ENCODE data around the gene ZNF385C.

ZNF385C gene

DNA sequence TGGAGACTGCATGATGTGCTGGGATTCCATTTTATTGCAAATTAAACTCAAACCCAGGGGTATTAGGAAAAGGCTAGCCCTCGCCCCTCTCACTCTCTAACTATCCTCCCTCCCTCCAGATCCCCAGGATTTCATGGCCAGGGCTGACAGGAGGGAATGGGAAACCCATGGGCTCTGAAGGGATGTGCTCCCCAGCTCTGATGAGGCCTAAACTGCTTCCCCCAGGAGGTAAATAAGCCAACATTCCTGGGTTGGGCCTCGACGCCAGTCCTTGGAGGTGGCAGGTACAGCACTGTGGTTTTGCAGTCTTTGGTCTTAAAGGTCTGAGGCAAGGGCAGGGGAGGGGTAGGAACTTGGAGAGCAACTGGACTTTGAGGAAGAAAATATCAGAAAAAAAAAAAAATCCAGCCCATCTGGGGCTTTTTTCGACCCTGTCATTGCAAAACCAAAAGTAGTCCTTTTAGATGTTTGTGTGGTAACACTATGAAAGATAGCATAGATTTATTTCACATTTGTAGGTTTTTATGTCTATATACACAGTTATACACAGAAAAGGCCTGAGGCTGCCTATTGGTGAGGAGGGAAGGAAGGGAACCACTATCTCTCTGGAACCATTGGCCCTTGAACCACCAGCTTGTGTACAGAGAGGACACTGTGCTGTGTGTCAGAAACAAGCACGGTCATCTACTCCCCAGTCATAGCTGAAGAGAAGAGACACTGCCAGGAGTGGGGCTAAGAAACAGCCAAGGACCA is 59.9 kb downstream of the ZNF385C start:
- H3K36me3 ChIP-seq (ENCODE audit: insufficient read depth, low read length), result no peaks in the 10 kb centered on the region
- TF ChIP-seq CTCF (IDR thresholded peaks at IDR 0.05; ENCODE audit: borderline replicate concordance, extremely low read depth, low read length, poor library complexity, severe bottlenecking), result no peak
- no peak for TF ChIP-seq EZH2 (IDR thresholded peaks at IDR 0.05; ENCODE audit: borderline replicate concordance, low read depth, low read length, severe bottlenecking)
- no peak overlapping the region for H3K9ac ChIP-seq (ENCODE audit: low read depth, low read length)
- H3K4me2 ChIP-seq (ENCODE audit: insufficient read depth, low read length), result no peak overlapping the region
- no peaks in the 10 kb centered on the region for H3K9me3 ChIP-seq (ENCODE audit: insufficient read depth, low read length, severe bottlenecking)
- H3K4me3 ChIP-seq (ENCODE audit: low read depth in 1 of 2, low read length in 2 of 2), result no peak overlapping the region
- H2AFZ ChIP-seq (ENCODE audit: low read depth, low read length), result no peak overlapping the region
- no peaks in the 10 kb centered on the region for H3K79me2 ChIP-seq (ENCODE audit: insufficient read depth, low read length)
- H4K20me1 ChIP-seq (ENCODE audit: insufficient read depth, low read length), result no peaks in the 10 kb centered on the region
- no peaks in the 10 kb centered on the region for H3K4me1 ChIP-seq (ENCODE audit: insufficient read depth, low read length)
- H3K27me3 ChIP-seq (ENCODE audit: insufficient read depth, low read length, poor library complexity), result no peaks in the 10 kb centered on the region
- no peak overlapping the region for H3K27ac ChIP-seq (ENCODE audit: low read length)
- no peak for ATAC-seq (ENCODE audit: insufficient read depth, low read depth)
- no peak for DNase-seq

DNA sequence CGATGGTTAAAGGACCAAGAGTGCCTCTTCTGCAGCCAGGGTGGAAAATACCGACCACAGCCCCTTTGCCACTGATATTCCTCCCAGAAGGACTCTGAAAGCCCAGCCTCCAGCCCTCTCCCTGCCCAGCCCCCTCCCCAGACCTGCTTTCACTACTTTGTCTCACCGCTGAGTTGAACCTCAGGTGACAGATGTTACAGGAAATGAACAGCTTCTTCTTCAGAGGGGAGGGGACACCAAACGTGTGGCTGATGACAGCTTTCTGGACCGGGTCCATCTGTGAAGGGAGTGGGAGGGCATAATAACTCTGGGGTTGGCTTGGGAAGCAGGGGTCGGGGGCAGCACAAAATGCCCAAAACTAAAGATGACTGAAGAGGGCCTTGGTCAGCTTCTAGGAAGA is 64.2 kb downstream of the ZNF385C start:
- Histone ChIP-seq H3K27me3 (ENCODE audit: insufficient read depth, low read length, poor library complexity) (no peaks in the 10 kb centered on the region), H3K79me2 (ENCODE audit: insufficient read depth, low read length) (no peaks in the 10 kb centered on the region), H3K9ac (ENCODE audit: low read depth, low read length) (no peak overlapping the region), H3K27ac (ENCODE audit: low read length) (no peak overlapping the region), H3K4me3 (ENCODE audit: low read depth in 1 of 2, low read length in 2 of 2) (no peak overlapping the region), H4K20me1 (ENCODE audit: insufficient read depth, low read length) (no peaks in the 10 kb centered on the region), H3K4me1 (ENCODE audit: insufficient read depth, low read length) (no peaks in the 10 kb centered on the region), H2AFZ (ENCODE audit: low read depth, low read length) (no peak overlapping the region), H3K4me2 (ENCODE audit: insufficient read depth, low read length) (no peak overlapping the region), H3K9me3 (ENCODE audit: insufficient read depth, low read length, severe bottlenecking) (no peaks in the 10 kb centered on the region), H3K36me3 (ENCODE audit: insufficient read depth, low read length) (no peaks in the 10 kb centered on the region)
- ATAC-seq (ENCODE audit: insufficient read depth, low read depth), result no peak
- DNase-seq, result no peak
- no peak for TF ChIP-seq EZH2 (IDR thresholded peaks at IDR 0.05; ENCODE audit: borderline replicate concordance, low read depth, low read length, severe bottlenecking)
- TF ChIP-seq CTCF (IDR thresholded peaks at IDR 0.05; ENCODE audit: borderline replicate concordance, extremely low read depth, low read length, poor library complexity, severe bottlenecking), result no peak

DNA sequence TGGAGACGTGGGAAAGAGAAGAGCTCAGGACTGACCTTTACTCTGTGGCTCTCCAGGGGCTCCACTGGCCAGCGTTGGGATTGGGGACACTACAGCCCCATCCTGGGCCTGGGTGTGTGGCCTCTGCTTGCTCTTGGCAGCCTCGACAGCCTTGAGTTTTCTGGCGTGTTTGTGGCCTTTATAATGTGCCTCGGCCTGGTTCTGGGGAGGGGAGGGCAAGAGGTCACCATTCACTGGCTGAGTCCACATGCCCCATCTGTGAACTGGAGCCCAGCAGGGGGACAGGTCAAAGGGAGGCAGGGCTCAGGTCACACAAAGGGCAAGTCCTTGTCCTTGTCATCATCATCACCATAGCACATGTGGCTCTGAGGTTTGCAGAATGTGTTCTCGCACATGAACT is 66.7 kb downstream of the ZNF385C start:
- H2AFZ ChIP-seq (ENCODE audit: low read depth, low read length), result no peak overlapping the region
- no peak for DNase-seq
- H3K4me1 ChIP-seq (ENCODE audit: insufficient read depth, low read length), result no peaks in the 10 kb centered on the region
- no peak overlapping the region for H3K9ac ChIP-seq (ENCODE audit: low read depth, low read length)
- H3K4me3 ChIP-seq (ENCODE audit: low read depth in 1 of 2, low read length in 2 of 2), result no peak overlapping the region
- TF ChIP-seq EZH2 (IDR thresholded peaks at IDR 0.05; ENCODE audit: borderline replicate concordance, low read depth, low read length, severe bottlenecking) (no peak), CTCF (IDR thresholded peaks at IDR 0.05; ENCODE audit: borderline replicate concordance, extremely low read depth, low read length, poor library complexity, severe bottlenecking) (no peak)
- H3K9me3 ChIP-seq (ENCODE audit: insufficient read depth, low read length, severe bottlenecking), result no peaks in the 10 kb centered on the region
- no peaks in the 10 kb centered on the region for H3K36me3 ChIP-seq (ENCODE audit: insufficient read depth, low read length)
- ATAC-seq (ENCODE audit: insufficient read depth, low read depth), result no peak
- H3K27me3 ChIP-seq (ENCODE audit: insufficient read depth, low read length, poor library complexity), result no peaks in the 10 kb centered on the region
- no peak overlapping the region for H3K27ac ChIP-seq (ENCODE audit: low read length)
- no peaks in the 10 kb centered on the region for H3K79me2 ChIP-seq (ENCODE audit: insufficient read depth, low read length)
- H3K4me2 ChIP-seq (ENCODE audit: insufficient read depth, low read length), result no peak overlapping the region
- H4K20me1 ChIP-seq (ENCODE audit: insufficient read depth, low read length), result no peaks in the 10 kb centered on the region
